ENCODE data around the gene PAFAH2.

The PAFAH2 gene

DNA sequence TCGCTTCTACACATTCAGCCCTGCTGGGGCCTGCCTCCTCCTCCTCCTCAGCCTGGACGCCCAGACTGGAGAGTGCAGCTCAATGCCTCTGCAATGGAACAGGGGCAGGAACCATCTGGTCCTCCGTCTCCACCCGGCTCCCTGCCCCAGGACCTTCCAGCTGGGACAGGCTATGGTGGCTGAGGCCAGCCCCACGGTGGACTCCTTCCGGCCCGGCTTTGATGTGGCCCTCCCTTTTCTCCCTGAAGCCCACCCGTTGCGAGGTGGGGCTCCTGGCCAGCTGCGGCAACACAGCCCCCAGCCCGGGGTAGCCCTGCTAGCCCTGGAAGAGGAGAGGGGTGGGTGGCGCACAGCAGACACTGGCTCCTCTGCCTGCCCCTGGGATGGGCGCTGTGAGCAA, 25.1 kb upstream of the PAFAH2 start (continued):
- TF ChIP-seq, protein P1, sequence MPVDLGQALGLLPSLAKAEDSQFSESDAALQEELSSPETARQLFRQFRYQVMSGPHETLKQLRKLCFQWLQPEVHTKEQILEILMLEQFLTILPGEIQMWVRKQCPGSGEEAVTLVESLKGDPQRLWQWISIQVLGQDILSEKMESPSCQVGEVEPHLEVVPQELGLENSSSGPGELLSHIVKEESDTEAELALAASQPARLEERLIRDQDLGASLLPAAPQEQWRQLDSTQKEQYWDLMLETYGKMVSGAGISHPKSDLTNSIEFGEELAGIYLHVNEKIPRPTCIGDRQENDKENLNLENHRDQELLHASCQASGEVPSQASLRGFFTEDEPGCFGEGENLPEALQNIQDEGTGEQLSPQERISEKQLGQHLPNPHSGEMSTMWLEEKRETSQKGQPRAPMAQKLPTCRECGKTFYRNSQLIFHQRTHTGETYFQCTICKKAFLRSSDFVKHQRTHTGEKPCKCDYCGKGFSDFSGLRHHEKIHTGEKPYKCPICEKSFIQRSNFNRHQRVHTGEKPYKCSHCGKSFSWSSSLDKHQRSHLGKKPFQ (tag by site-specific recombination; IDR thresholded peaks at IDR 0.05) = no peak
- TF ChIP-seq, protein P2, sequence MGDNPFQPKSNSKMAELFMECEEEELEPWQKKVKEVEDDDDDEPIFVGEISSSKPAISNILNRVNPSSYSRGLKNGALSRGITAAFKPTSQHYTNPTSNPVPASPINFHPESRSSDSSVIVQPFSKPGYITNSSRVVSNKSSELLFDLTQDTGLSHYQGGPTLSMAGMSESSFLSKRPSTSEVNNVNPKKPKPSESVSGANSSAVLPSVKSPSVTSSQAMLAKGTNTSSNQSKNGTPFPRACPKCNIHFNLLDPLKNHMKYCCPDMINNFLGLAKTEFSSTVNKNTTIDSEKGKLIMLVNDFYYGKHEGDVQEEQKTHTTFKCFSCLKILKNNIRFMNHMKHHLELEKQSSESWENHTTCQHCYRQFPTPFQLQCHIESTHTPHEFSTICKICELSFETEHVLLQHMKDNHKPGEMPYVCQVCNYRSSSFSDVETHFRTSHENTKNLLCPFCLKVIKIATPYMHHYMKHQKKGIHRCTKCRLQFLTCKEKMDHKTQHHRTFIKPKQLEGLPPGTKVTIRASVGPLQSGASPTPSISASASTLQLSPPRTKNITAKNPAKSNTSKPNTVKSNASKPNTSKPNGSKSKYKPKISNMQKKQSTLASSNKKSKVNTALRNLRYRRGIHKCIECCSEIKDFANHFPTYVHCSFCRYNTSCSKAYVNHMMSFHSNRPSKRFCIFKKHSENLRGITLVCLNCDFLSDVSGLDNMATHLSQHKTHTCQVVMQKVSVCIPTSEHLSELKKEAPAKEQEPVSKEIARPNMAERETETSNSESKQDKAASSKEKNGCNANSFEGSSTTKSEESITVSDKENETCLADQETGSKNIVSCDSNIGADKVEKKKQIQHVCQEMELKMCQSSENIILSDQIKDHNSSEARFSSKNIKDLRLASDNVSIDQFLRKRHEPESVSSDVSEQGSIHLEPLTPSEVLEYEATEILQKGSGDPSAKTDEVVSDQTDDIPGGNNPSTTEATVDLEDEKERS (tag by site-specific recombination; IDR thresholded peaks at IDR 0.05) = no peak
- TF ChIP-seq ZNF561 (tag by site-specific recombination; IDR thresholded peaks at IDR 0.05; ENCODE audit: borderline replicate concordance) (no peak), ZNF837 (tag by site-specific recombination; IDR thresholded peaks at IDR 0.05) (no peak), ZNF670 (tag by site-specific recombination; IDR thresholded peaks at IDR 0.05; ENCODE audit: low read depth) (no peak), KLF1 (tag by site-specific recombination; IDR thresholded peaks at IDR 0.05) (no peak)
- TF ChIP-seq, protein P3, sequence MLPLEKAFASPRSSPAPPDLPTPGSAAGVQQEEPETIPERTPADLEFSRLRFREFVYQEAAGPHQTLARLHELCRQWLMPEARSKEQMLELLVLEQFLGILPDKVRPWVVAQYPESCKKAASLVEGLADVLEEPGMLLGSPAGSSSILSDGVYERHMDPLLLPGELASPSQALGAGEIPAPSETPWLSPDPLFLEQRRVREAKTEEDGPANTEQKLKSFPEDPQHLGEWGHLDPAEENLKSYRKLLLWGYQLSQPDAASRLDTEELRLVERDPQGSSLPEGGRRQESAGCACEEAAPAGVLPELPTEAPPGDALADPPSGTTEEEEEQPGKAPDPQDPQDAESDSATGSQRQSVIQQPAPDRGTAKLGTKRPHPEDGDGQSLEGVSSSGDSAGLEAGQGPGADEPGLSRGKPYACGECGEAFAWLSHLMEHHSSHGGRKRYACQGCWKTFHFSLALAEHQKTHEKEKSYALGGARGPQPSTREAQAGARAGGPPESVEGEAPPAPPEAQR (tag by site-specific recombination; IDR thresholded peaks at IDR 0.05) = no peak

DNA sequence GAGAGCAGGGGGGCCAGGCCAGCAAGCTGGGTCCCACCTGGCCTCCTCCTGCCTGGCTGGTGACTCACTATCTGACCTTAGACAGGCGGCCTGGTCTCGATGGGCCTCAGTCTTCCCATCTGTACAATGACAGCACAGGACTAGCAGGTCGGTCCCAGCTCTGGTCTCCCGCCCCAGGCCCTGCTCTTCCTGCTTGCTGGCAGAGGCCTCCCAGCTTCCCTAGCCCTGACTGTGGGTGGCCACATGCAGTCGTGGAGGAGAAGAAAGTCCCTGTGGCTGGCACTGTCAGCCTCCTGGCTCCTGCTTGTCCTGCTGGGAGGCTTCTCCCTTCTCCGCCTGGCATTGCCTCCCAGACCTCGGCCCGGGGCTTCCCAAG, 24.5 kb upstream of the PAFAH2 start:
- no peak overlapping the region for H3K4me3 ChIP-seq (ENCODE audit: low read depth, low read length)
- CTCF ChIA-PET = interaction anchor here (0.9 to 1.7 kb wide), 3 partner anchors 8 to 127 kb away, joined by 3 to 7 read pairs (median 3); no protein-coding TSS in a partner anchor
- no peaks in the 10 kb centered on the region for H3K4me1 ChIP-seq (ENCODE audit: control insufficient read depth, insufficient read depth, low read length)
- POLR2A ChIA-PET = no interaction called here
- no peak overlapping the region for H3K27ac ChIP-seq (ENCODE audit: extremely low read depth, low read depth, low read length)
- no peak for TF ChIP-seq ZNF292 (tag by site-specific recombination; IDR thresholded peaks at IDR 0.05; ENCODE audit: borderline replicate concordance, low read depth)
- no peak for TF ChIP-seq ZBTB48 (tag by site-specific recombination; IDR thresholded peaks at IDR 0.05)
- TF ChIP-seq ZIC2 (tag by site-specific recombination; IDR thresholded peaks at IDR 0.05) = peak; percentile 47; the same call in 1 of the 2 replicates
- no peak for TF ChIP-seq ZNF416 (tag by site-specific recombination; IDR thresholded peaks at IDR 0.05)
- no peak for TF ChIP-seq ZNF132 (tag by site-specific recombination; IDR thresholded peaks at IDR 0.05; ENCODE audit: borderline replicate concordance)
- TF ChIP-seq ZNF37A (tag by site-specific recombination; IDR thresholded peaks at IDR 0.05) = no peak
- no peak for TF ChIP-seq ZNF175 (tag by site-specific recombination; IDR thresholded peaks at IDR 0.05)
- TF ChIP-seq, protein P4, sequence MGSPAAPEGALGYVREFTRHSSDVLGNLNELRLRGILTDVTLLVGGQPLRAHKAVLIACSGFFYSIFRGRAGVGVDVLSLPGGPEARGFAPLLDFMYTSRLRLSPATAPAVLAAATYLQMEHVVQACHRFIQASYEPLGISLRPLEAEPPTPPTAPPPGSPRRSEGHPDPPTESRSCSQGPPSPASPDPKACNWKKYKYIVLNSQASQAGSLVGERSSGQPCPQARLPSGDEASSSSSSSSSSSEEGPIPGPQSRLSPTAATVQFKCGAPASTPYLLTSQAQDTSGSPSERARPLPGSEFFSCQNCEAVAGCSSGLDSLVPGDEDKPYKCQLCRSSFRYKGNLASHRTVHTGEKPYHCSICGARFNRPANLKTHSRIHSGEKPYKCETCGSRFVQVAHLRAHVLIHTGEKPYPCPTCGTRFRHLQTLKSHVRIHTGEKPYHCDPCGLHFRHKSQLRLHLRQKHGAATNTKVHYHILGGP (tag by site-specific recombination; IDR thresholded peaks at IDR 0.05) = no peak
- H3K36me3 ChIP-seq (ENCODE audit: control insufficient read depth in 2 of 2, insufficient read depth in 1 of 2, low read length in 2 of 2) = no peaks in the 10 kb centered on the region
- no peaks in the 10 kb centered on the region for H3K9me3 ChIP-seq (ENCODE audit: control insufficient read depth, insufficient read depth, low read depth, low read length)

DNA sequence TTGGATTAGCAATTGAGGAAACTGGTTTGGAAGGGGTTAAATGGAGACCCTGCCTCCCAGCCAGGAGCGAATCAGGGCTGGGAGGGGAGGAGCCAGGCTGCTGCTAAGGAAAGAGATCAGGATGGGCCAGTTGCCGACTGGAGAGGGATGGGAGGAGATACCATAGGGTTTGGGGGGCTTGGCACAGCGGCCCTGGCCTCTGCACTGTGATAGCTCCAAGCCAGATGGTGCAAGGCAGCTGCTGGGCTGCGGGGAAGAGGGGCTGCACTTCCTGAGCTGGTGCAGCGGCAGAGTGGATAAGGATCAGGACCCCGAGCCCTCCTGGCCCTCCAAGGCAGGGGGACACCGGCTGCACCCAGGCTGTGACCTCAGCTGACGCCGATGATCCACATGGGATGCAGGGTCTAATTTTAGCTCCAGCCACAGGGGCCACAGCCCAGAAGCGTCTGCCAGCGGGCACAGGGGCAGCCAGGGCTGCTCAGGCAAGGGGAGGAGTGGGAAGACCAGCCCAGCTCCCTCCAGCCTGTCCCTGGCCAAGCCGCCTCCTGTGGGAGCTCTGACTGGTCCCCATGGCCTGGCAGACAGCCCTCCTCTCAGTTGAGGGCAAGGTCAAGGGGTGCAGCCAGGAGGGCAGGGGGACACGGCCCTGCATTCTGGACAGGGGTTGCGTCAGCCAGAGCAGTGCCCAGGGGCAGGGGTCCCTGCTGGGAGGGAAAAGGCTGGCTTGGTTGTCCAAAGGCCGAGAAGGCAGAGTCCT, 24.0 kb upstream of the PAFAH2 start, which contains the start of gene EXTL1:
Gene EXTL1 (plus strand): TSS at position 129 of the 757 bp plus-strand sequence. CDS start 872 bp downstream, outside the sequence.
- CTCF ChIA-PET = interaction anchor here (0.9 to 1.7 kb wide), 4 partner anchors 9 to 127 kb away, joined by 3 to 7 read pairs (median 4); no protein-coding TSS in a partner anchor
- Histone ChIP-seq H3K36me3 (ENCODE audit: control insufficient read depth in 2 of 2, insufficient read depth in 1 of 2, low read length in 2 of 2) (no peaks in the 10 kb centered on the region), H3K4me1 (ENCODE audit: control insufficient read depth, insufficient read depth, low read length) (no peaks in the 10 kb centered on the region), H3K27ac (ENCODE audit: extremely low read depth, low read depth, low read length) (no peak within 1 kb of the TSS), H3K4me3 (ENCODE audit: low read depth, low read length) (no peak within 1 kb of the TSS), H3K9me3 (ENCODE audit: control insufficient read depth, insufficient read depth, low read depth, low read length) (no peaks in the 10 kb centered on the region)
- POLR2A ChIA-PET = interaction anchor here (0.6 kb wide), 1 partner anchor 188 kb away, joined by 3 read pairs; no protein-coding TSS in a partner anchor
- TF ChIP-seq ZIC2 (tag by site-specific recombination; IDR thresholded peaks at IDR 0.05) = no peak
- TF ChIP-seq ZNF610 (tag by site-specific recombination; IDR thresholded peaks at IDR 0.05; ENCODE audit: borderline replicate concordance) = no peak
- TF ChIP-seq, protein P5, sequence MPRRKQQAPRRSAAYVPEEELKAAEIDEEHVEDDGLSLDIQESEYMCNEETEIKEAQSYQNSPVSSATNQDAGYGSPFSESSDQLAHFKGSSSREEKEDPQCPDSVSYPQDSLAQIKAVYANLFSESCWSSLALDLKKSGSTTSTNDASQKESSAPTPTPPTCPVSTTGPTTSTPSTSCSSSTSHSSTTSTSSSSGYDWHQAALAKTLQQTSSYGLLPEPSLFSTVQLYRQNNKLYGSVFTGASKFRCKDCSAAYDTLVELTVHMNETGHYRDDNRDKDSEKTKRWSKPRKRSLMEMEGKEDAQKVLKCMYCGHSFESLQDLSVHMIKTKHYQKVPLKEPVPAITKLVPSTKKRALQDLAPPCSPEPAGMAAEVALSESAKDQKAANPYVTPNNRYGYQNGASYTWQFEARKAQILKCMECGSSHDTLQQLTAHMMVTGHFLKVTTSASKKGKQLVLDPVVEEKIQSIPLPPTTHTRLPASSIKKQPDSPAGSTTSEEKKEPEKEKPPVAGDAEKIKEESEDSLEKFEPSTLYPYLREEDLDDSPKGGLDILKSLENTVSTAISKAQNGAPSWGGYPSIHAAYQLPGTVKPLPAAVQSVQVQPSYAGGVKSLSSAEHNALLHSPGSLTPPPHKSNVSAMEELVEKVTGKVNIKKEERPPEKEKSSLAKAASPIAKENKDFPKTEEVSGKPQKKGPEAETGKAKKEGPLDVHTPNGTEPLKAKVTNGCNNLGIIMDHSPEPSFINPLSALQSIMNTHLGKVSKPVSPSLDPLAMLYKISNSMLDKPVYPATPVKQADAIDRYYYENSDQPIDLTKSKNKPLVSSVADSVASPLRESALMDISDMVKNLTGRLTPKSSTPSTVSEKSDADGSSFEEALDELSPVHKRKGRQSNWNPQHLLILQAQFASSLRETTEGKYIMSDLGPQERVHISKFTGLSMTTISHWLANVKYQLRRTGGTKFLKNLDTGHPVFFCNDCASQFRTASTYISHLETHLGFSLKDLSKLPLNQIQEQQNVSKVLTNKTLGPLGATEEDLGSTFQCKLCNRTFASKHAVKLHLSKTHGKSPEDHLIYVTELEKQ (tag by site-specific recombination; IDR thresholded peaks at IDR 0.05; ENCODE audit: borderline replicate concordance) = no peak
- TF ChIP-seq ZNF48 (tag by site-specific recombination; IDR thresholded peaks at IDR 0.05) = no peak
- TF ChIP-seq ZNF169 (tag by site-specific recombination; IDR thresholded peaks at IDR 0.05) = no peak
- TF ChIP-seq ZXDB (tag by site-specific recombination; IDR thresholded peaks at IDR 0.05) = no peak
- TF ChIP-seq HOXA7 (CRISPR knock-in tag; IDR thresholded peaks at IDR 0.05; ENCODE audit: borderline replicate concordance) = no peak
- no peak for TF ChIP-seq ZBTB20 (tag by site-specific recombination; IDR thresholded peaks at IDR 0.05)
